MG63 (cell line): ENCODE measurements around the gene CCDC122. TPM values are rescaled to one million over a fixed set of nuclear protein-coding genes. Genes with fewer than 3 reads are reported as not detected.

Source experiments
- DNase-seq: peaks from one replicate; pipeline ENCODE4 v3.0.0-alpha.2; 2020
- H3K27me3 ChIP-seq: fragments of 250-450 bp; sonication (Bioruptor Pico); 2 replicates; pipeline ENCODE4 v1.5.1; 2020; ENCODE audit warnings: mild to moderate bottlenecking, moderate library complexity
- H3K36me3 ChIP-seq: fragments of 250-450 bp; sonication (Bioruptor Pico); 2 replicates; pipeline ENCODE4 v1.5.1; 2020; ENCODE audit warnings: mild to moderate bottlenecking, moderate library complexity
- H3K4me3 ChIP-seq: fragments of 250-450 bp; sonication (Bioruptor Pico); 2 replicates; pipeline ENCODE4 v1.5.1; 2020; ENCODE audit warnings: mild to moderate bottlenecking, moderate library complexity
- H3K9me3 ChIP-seq: fragments of 250-450 bp; sonication (Bioruptor Pico); 2 replicates; pipeline ENCODE4 v1.5.1; 2020; ENCODE audit warnings: mild to moderate bottlenecking, moderate library complexity
- total RNA-seq: library from RNA; depleted of rRNA; stranded (reverse); fragments of >200 nt; shearing (Covaris generic); gene quantifications from 2 replicates; pipeline ENCODE4 v1.2.3, GENCODE V29; 2014; ENCODE audit warnings: low replicate concordance

Gene CCDC122
- total RNA-seq, 1 experiment from 2014 or later = 1.4 TPM

DNA sequence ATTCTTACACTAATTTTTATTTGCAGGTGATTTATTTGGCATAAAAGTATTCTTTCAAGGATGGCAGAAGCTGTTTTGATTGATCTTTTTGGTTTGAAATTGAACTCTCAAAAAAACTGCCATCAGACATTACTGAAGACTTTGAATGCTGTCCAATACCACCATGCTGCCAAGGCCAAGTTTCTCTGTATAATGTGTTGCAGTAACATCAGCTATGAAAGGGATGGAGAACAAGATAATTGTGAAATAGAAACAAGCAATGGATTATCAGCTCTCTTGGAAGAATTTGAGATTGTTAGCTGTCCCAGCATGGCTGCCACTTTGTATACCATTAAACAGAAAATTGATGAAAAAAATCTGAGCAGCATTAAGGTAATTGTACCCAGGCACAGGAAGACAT lies 1.4 kb upstream of the CCDC122 start:
- Histone ChIP-seq H3K4me3 (no peak overlapping the region), H3K36me3 (no peaks in the 10 kb centered on the region), H3K27me3 (no peaks in the 10 kb centered on the region), H3K9me3 (no peaks in the 10 kb centered on the region)
- no peak for DNase-seq

GRCh38 chr13:43880214-43880855 lies 795 bp upstream of the CCDC122 start:
- no peaks in the 10 kb centered on the region for H3K9me3 ChIP-seq
- H3K4me3 ChIP-seq = peak overlapping the region; percentile 71
- no peaks in the 10 kb centered on the region for H3K27me3 ChIP-seq
- H3K36me3 ChIP-seq = no peaks in the 10 kb centered on the region
- no peak for DNase-seq

GRCh38 chr13:43879755-43880181 lies 228 bp upstream of the CCDC122 start, which contains the start of gene LACC1:
Gene LACC1 (plus strand): TSS chr13:43879904. CDS start chr13:43880986, 1,082 bp downstream.
- no peak for DNase-seq
- Histone ChIP-seq H3K4me3 (peak within 1 kb of the TSS; percentile 71), H3K27me3 (no peaks in the 10 kb centered on the region), H3K9me3 (no peaks in the 10 kb centered on the region), H3K36me3 (no peaks in the 10 kb centered on the region)

DNA sequence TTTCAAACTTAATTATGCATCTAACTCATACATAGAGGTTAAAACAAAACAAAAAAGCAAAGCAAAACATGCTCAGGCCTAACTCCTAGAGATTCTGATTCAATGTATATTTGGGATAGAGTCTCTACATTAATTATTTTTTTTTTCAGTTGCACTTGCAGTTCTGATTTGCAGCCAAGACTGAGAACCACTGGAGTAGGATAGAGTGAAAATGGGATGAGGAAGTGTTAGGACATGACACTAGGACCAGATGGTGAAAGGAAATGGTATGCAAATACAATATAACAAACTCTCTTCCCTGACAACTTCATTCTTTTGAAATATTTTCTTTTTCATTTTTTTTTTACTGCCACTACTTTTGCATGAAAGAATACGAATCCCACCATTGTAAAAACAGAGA lies 1.8 kb downstream of the CCDC122 start:
- DNase-seq = no peak
- no peaks in the 10 kb centered on the region for H3K27me3 ChIP-seq
- no peak overlapping the region for H3K4me3 ChIP-seq
- no peaks in the 10 kb centered on the region for H3K9me3 ChIP-seq
- no peaks in the 10 kb centered on the region for H3K36me3 ChIP-seq

- DNase-seq = no peak
- Histone ChIP-seq H3K9me3 (no peaks in the 10 kb centered on the region), H3K27me3 (no peaks in the 10 kb centered on the region), H3K36me3 (no peaks in the 10 kb centered on the region), H3K4me3 (no peak overlapping the region)
Observed at GRCh38 chr13:43877326-43877725, 2.2 kb downstream of the CCDC122 start.

DNA sequence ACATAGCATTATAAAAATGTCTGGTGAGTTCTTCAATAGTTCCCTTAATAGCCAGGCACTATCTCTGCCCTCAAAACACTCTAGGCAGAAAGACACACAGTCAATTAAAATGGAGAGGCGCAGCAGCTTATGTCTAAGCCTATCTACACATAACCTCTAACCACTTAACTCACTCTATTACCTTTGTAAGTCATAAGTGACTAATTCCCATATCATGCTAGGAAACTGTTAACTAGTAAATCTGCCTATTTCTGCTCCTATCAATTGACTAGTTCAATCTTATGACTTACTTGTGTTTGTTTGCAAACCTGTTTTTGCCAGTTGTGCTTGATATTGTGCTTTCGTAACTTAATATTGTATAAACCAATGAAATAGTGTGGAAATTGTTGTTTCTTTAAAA lies 3.2 kb downstream of the CCDC122 start:
- Histone ChIP-seq H3K4me3 (no peak overlapping the region), H3K27me3 (no peaks in the 10 kb centered on the region), H3K36me3 (no peaks in the 10 kb centered on the region), H3K9me3 (no peaks in the 10 kb centered on the region)
- DNase-seq = no peak

GRCh38 chr13:43874504-43875092 lies 4.9 kb downstream of the CCDC122 start:
- Histone ChIP-seq H3K36me3 (no peaks in the 10 kb centered on the region), H3K27me3 (no peaks in the 10 kb centered on the region), H3K9me3 (no peaks in the 10 kb centered on the region), H3K4me3 (no peak overlapping the region)
- DNase-seq = no peak

- no peaks in the 10 kb centered on the region for H3K27me3 ChIP-seq
- H3K4me3 ChIP-seq = no peak overlapping the region
- H3K36me3 ChIP-seq = no peaks in the 10 kb centered on the region
- H3K9me3 ChIP-seq = no peaks in the 10 kb centered on the region
- DNase-seq = no peak
Observed at GRCh38 chr13:43872181-43872580, 7.4 kb downstream of the CCDC122 start.

GRCh38 chr13:43865892-43866291 lies 13.6 kb downstream of the CCDC122 start:
- Histone ChIP-seq H3K36me3 (no peaks in the 10 kb centered on the region), H3K27me3 (no peaks in the 10 kb centered on the region), H3K4me3 (no peak overlapping the region), H3K9me3 (peaks cover 3% of the 10 kb centered on the region; the same call in 1 of the 2 replicates)
- DNase-seq = peak; percentile 51

- Histone ChIP-seq H3K9me3 (peaks cover 3% of the 10 kb centered on the region; the same call in 1 of the 2 replicates), H3K36me3 (no peaks in the 10 kb centered on the region), H3K27me3 (no peaks in the 10 kb centered on the region), H3K4me3 (no peak overlapping the region)
- DNase-seq = no peak
Observed at GRCh38 chr13:43864921-43865320, 14.6 kb downstream of the CCDC122 start.

DNA sequence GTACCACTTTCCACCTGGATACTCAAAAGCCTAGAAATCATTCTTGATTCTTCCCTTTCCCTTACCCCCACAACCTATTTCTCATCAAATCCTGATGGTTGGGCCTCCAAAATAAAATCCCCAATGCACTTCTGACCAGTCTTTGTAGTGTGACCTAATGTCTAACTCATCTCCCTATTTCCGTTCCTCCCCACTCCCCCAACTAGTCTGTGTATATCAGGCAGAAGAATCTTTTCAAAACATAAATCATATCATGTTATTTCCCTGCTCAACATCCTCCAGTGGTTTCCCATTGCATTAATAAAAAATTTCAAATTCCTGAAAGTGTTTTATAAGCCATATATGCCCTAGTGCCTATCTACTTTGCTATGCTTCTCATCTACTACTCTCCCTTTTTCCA lies 17.7 kb downstream of the CCDC122 start:
- no peak for DNase-seq
- H3K36me3 ChIP-seq = no peaks in the 10 kb centered on the region
- H3K4me3 ChIP-seq = no peak overlapping the region
- H3K9me3 ChIP-seq = peaks cover 3% of the 10 kb centered on the region; the same call in 1 of the 2 replicates
- no peaks in the 10 kb centered on the region for H3K27me3 ChIP-seq

DNA sequence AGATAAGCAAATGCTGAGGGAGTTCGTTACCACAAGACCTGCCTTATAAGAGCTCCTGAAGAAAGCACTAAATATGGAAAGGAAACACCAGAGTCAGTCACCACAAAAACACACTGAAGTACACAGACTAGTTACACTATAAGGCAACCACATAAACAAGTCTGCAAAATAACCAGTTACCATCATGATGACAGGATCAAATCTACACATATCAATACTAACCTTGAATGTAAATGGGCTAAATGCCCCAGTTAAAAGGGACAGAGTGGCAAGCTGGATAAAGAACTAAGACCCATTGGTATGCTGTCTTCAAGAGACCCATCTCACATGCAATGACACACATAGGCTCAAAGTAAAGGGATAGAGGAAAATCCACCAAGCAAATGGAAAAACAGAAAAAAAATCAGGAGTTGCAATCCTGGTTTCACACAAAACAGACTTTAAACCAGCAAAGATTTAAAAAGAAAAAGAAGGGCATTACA lies 26.6 kb downstream of the CCDC122 start:
- peaks cover 28% of the 10 kb centered on the region for H3K9me3 ChIP-seq
- H3K4me3 ChIP-seq = no peak overlapping the region
- no peaks in the 10 kb centered on the region for H3K27me3 ChIP-seq
- no peaks in the 10 kb centered on the region for H3K36me3 ChIP-seq
- DNase-seq = no peak

DNA sequence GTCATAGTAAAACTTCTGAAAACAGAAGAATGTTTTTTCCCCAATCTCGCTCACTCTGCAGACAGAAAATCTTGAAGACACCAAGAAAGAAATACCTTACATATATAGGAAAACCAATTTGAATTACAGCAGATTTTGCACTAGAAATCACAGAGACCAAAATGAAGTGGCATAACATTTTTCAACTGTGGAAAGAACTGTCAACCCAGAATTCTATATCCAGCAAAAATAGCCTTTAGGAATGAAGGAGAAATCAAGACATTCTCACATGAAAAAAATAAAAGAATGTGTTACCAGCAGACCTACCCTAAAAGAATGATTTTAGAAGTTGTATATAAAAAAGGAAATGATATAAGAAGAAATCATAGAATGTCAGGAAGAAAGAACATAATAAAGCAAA lies 28.7 kb downstream of the CCDC122 start:
- DNase-seq = no peak
- H3K36me3 ChIP-seq = no peaks in the 10 kb centered on the region

DNA sequence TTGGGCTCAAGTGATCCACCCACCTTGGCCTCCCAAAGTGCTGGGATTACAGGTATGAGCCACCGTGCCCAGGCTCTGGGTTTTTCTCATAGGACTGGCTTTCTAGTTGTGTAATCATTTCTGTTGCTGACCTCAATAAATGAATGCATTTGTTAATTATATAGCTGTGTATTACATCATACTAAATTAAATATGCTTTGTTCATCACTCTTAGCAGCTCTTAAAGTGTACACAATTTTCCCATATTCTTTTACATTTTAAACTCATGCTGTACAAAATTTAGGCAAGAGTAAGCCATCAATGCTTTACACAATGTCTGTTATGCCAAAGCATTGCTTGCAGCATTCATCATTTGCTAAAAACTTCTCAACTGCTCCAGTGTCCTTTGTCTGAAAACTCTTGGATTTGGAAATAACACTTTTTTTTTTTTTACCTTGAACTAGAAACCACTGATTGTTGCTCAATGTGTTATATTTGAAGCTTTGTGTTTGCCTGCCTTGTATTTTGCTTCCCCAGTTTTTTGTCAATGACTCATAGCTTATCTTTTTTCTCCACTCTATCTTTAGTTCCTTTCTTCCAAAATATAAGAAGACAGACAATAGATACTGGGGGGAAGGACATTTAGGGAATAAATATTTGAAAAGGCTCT lies 31.4 kb downstream of the CCDC122 start:
- H3K4me3 ChIP-seq = no peak overlapping the region
- no peaks in the 10 kb centered on the region for H3K27me3 ChIP-seq
- H3K9me3 ChIP-seq = peaks cover 21% of the 10 kb centered on the region
- DNase-seq = no peak
- H3K36me3 ChIP-seq = no peaks in the 10 kb centered on the region

More for the DNA sequence above, 28.7 kb downstream of the CCDC122 start:
- Histone ChIP-seq H3K4me3 (no peak overlapping the region), H3K27me3 (no peaks in the 10 kb centered on the region), H3K9me3 (peaks cover 28% of the 10 kb centered on the region)

- H3K9me3 ChIP-seq = peaks cover 13% of the 10 kb centered on the region
- DNase-seq = no peak
- H3K36me3 ChIP-seq = no peaks in the 10 kb centered on the region
Observed at GRCh38 chr13:43846496-43847158, 32.9 kb downstream of the CCDC122 start.

GRCh38 chr13:43838909-43839308 lies 40.6 kb downstream of the CCDC122 start:
- no peak for DNase-seq
- Histone ChIP-seq H3K4me3 (no peak overlapping the region), H3K36me3 (no peaks in the 10 kb centered on the region), H3K27me3 (no peaks in the 10 kb centered on the region), H3K9me3 (no peaks in the 10 kb centered on the region)

More at GRCh38 chr13:43846496-43847158, 32.9 kb downstream of the CCDC122 start:
- Histone ChIP-seq H3K4me3 (no peak overlapping the region), H3K27me3 (no peaks in the 10 kb centered on the region)

- Histone ChIP-seq H3K9me3 (no peaks in the 10 kb centered on the region), H3K36me3 (no peaks in the 10 kb centered on the region), H3K27me3 (no peaks in the 10 kb centered on the region), H3K4me3 (no peak overlapping the region)
- no peak for DNase-seq
Observed at GRCh38 chr13:43835701-43836100, 43.8 kb downstream of the CCDC122 start.
